K562 treated with DMSO at 1 percent for 24 hours (cell line): ENCODE results near the gene U2AF2. TPM values are rescaled to one million over a fixed set of nuclear protein-coding genes. Genes with fewer than 3 reads are reported as not detected.

ENCODE experiments used
- total RNA-seq: library from RNA; unstranded; fragments of 300-600 nt; gene quantifications from 2 replicates; pipeline ENCODE4 v1.2.3, GENCODE V29; 2022; ENCODE audit warnings: low read depth; ENCODE audit not compliant: insufficient read depth

U2AF2 gene
- total RNA-seq, result 211 and 216 TPM in 2 replicates

GRCh38 chr19:55654868-55655647, at the start of gene U2AF2:
Gene U2AF2, plus strand, starts transcription at chr19:55655035. Its CDS starts 70 bp downstream, at chr19:55655105.

GRCh38 chr19:55605637-55606470, 49.0 kb upstream of the U2AF2 start, which contains the start of gene ZNF865:
Gene ZNF865, plus strand, starts transcription at chr19:55605647. Its CDS starts 7,972 bp downstream, at chr19:55613619.

GRCh38 chr19:55624109-55625003, 30.5 kb upstream of the U2AF2 start, which contains the start of gene ZNF784:
Gene ZNF784, minus strand, starts transcription at chr19:55624566. Its CDS starts 5 bp downstream, at chr19:55624561.

GRCh38 chr19:55640577-55641425, 14.0 kb upstream of the U2AF2 start, which contains the start of gene ZNF580:
Gene ZNF580, plus strand, starts transcription at chr19:55641002. Its CDS starts 1,507 bp downstream, at chr19:55642509.

GRCh38 chr19:55643003-55643886, 11.6 kb upstream of the U2AF2 start, which contains the start of gene ZNF581:
Gene ZNF581, plus strand, starts transcription at chr19:55643649. Its CDS starts 923 bp downstream, at chr19:55644572.

GRCh38 chr19:55647732-55648584, 6.9 kb upstream of the U2AF2 start, which contains the start of gene CCDC106:
Gene CCDC106, plus strand, starts transcription at chr19:55648212. Its CDS starts 835 bp downstream, at chr19:55649047.

GRCh38 chr19:55674841-55675660, 20.2 kb downstream of the U2AF2 start, which contains the start of gene EPN1:
Gene EPN1, plus strand, starts transcription at chr19:55675226. Its CDS starts 3,402 bp downstream, at chr19:55678628.

Other genes with a start within 250 kb of the U2AF2 start
- gene UBE2S, start 247.2 kb upstream of the U2AF2 start, total RNA-seq, result 574 and 580 TPM in 2 replicates
- 0.13 and 0.37 TPM in 2 replicates for gene SHISA7, start 211.7 kb upstream of the U2AF2 start, total RNA-seq
- 89.2 and 101 TPM in 2 replicates for gene ISOC2, start 193.4 kb upstream of the U2AF2 start, total RNA-seq
- gene C19orf85, start 190.3 kb upstream of the U2AF2 start, total RNA-seq, result not detected in 2 replicates
- 24.8 and 40.1 TPM in 2 replicates for gene ZNF628, start 178.4 kb upstream of the U2AF2 start, total RNA-seq
- gene NAT14, start 169.8 kb upstream of the U2AF2 start, total RNA-seq, result 42.4 and 59.4 TPM in 2 replicates
- 0.81 and 2.3 TPM in 2 replicates for gene SSC5D, start 166.6 kb upstream of the U2AF2 start, total RNA-seq
- not detected in 2 replicates for gene SBK2, start 117.9 kb upstream of the U2AF2 start, total RNA-seq
- gene SBK3, start 109.5 kb upstream of the U2AF2 start, total RNA-seq, result 0.54 and 0.58 TPM in 2 replicates
- 21.0 and 21.2 TPM in 2 replicates for gene ZNF579, start 74.2 kb upstream of the U2AF2 start, total RNA-seq
- gene FIZ1, start 55.5 kb upstream of the U2AF2 start, total RNA-seq, result 22.4 and 24.3 TPM in 2 replicates
- gene ZNF524, start 54.7 kb upstream of the U2AF2 start, total RNA-seq, result 36.7 and 51.4 TPM in 2 replicates
- 42.3 and 49.2 TPM in 2 replicates for gene ZNF865, start 49.4 kb upstream of the U2AF2 start, total RNA-seq
- 8.9 and 10.8 TPM in 2 replicates for gene ZNF784, start 30.5 kb upstream of the U2AF2 start, total RNA-seq
- gene ZNF580, start 14.0 kb upstream of the U2AF2 start, total RNA-seq, result 63.3 and 72.2 TPM in 2 replicates
- gene ZNF581, start 11.4 kb upstream of the U2AF2 start, total RNA-seq, result 48.8 and 56.6 TPM in 2 replicates
- 39.6 and 48.7 TPM in 2 replicates for gene CCDC106, start 6.8 kb upstream of the U2AF2 start, total RNA-seq
- 131 and 133 TPM in 2 replicates for gene EPN1, start 20.2 kb downstream of the U2AF2 start, total RNA-seq
- not detected in 2 replicates for gene NLRP9, start 83.4 kb downstream of the U2AF2 start, total RNA-seq
- gene RFPL4A, start 104.1 kb downstream of the U2AF2 start, total RNA-seq, result 2.1 and 3.3 TPM in 2 replicates
- 1.7 TPM in 1 of 2 replicates, not detected in the other for gene RFPL4AL1, start 114.1 kb downstream of the U2AF2 start, total RNA-seq
- 1.2 and 1.7 TPM in 2 replicates for gene NLRP11, start 177.0 kb downstream of the U2AF2 start, total RNA-seq
- gene NLRP4, start 181.5 kb downstream of the U2AF2 start, total RNA-seq, result 2.2 and 4.8 TPM in 2 replicates